ENCODE measurements around the gene HRG. TPM values are rescaled to one million over a fixed set of nuclear protein-coding genes. Genes with fewer than 3 reads are reported as not detected.

Gene HRG
- total RNA-seq, 4 donors from 2014 or later: 0.46 to 1.1 TPM; not detected in 2

GRCh38 chr3:186691676-186692075 lies 25.9 kb downstream of the HRG start:
- ATAC-seq (no peak), DNase-seq (no peak)
- H3K9me3 ChIP-seq: no peaks in the 10 kb centered on the region
- no peaks in the 10 kb centered on the region for H3K4me1 ChIP-seq
- no peak overlapping the region for H3K27ac ChIP-seq
- H3K36me3 ChIP-seq: no peaks in the 10 kb centered on the region
- TF ChIP-seq, protein P1, sequence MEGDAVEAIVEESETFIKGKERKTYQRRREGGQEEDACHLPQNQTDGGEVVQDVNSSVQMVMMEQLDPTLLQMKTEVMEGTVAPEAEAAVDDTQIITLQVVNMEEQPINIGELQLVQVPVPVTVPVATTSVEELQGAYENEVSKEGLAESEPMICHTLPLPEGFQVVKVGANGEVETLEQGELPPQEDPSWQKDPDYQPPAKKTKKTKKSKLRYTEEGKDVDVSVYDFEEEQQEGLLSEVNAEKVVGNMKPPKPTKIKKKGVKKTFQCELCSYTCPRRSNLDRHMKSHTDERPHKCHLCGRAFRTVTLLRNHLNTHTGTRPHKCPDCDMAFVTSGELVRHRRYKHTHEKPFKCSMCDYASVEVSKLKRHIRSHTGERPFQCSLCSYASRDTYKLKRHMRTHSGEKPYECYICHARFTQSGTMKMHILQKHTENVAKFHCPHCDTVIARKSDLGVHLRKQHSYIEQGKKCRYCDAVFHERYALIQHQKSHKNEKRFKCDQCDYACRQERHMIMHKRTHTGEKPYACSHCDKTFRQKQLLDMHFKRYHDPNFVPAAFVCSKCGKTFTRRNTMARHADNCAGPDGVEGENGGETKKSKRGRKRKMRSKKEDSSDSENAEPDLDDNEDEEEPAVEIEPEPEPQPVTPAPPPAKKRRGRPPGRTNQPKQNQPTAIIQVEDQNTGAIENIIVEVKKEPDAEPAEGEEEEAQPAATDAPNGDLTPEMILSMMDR (IDR thresholded peaks at IDR 0.05 in 4 of 5, conservative IDR thresholded peaks at IDR 0.05 in 1 of 5): no peak
- no peak for TF ChIP-seq POLR2A (IDR thresholded peaks at IDR 0.05)
- no peak overlapping the region for H3K4me3 ChIP-seq
- H3K27me3 ChIP-seq: no peaks in the 10 kb centered on the region
- in situ Hi-C loops (cut with MboI; ENCODE audit: low sequenced_read_pairs in 4 of 4) (no loop called here), intact Hi-C loops (cut with DNase I; ENCODE audit: low total_unique reads) (no loop called here)

DNA sequence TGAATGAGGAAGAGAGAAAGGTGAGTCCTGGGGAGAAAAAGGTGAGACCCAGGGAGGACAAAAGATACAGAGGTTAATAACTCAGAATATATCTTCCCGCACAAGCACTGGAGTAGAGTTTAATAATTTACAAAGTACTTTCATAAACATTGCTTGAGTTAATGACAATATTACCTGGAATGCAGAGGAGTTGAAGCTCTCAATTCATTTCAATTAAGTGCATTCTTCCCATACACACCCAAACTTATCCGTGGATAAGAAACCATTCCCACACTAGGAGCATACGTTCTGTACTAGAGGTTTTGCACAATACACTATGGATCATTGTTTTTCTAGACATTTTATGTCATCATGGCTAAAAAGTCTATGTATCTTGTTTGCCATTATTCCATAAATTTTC lies 28.0 kb downstream of the HRG start:
- Histone ChIP-seq H3K27ac (no peak overlapping the region), H3K27me3 (no peaks in the 10 kb centered on the region), H3K9me3 (no peaks in the 10 kb centered on the region), H3K36me3 (no peaks in the 10 kb centered on the region), H3K4me1 (no peaks in the 10 kb centered on the region), H3K4me3 (no peak overlapping the region)
- intact Hi-C loops (cut with DNase I; ENCODE audit: low total_unique reads): no loop called here
- in situ Hi-C loops (cut with MboI; ENCODE audit: low sequenced_read_pairs in 4 of 4): no loop called here
- TF ChIP-seq, protein P1 (IDR thresholded peaks at IDR 0.05 in 4 of 5, conservative IDR thresholded peaks at IDR 0.05 in 1 of 5): no peak
- TF ChIP-seq POLR2A (IDR thresholded peaks at IDR 0.05): no peak
- ATAC-seq (no peak), DNase-seq (no peak)

GRCh38 chr3:186694288-186695032 lies 28.6 kb downstream of the HRG start:
- Histone ChIP-seq H3K27ac (no peak overlapping the region), H3K9me3 (no peaks in the 10 kb centered on the region), H3K36me3 (no peaks in the 10 kb centered on the region), H3K4me1 (no peaks in the 10 kb centered on the region), H3K27me3 (no peaks in the 10 kb centered on the region), H3K4me3 (no peak overlapping the region)
- in situ Hi-C loops (cut with MboI; ENCODE audit: low sequenced_read_pairs in 4 of 4) (no loop called here), intact Hi-C loops (cut with DNase I; ENCODE audit: low total_unique reads) (no loop called here)
- ATAC-seq (no peak), DNase-seq (no peak)
- TF ChIP-seq, protein P1 (IDR thresholded peaks at IDR 0.05 in 4 of 5, conservative IDR thresholded peaks at IDR 0.05 in 1 of 5): no peak
- TF ChIP-seq POLR2A (IDR thresholded peaks at IDR 0.05): no peak

DNA sequence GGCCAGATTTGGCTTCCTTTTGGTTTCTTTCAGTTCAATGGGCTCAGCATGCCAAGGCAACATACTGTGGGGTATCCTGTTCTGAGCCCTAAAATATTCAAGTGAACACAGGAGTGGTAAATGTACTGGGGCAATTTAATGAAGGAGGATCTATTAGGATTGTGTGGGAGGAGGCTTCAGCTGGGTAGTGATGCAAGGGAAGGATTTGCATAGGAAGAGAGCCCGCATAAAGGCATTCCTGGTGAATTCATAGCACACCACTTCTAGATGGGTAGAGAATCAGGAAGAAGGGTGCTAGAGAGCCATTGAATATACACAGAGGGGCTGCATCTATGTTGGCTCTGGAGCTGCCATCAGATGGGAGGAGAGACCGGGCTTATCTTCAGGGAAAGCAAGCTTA lies 30.7 kb downstream of the HRG start:
- no peaks in the 10 kb centered on the region for H3K36me3 ChIP-seq
- no peaks in the 10 kb centered on the region for H3K27me3 ChIP-seq
- TF ChIP-seq POLR2A (IDR thresholded peaks at IDR 0.05): no peak
- TF ChIP-seq, protein P1 (IDR thresholded peaks at IDR 0.05 in 4 of 5, conservative IDR thresholded peaks at IDR 0.05 in 1 of 5): no peak
- intact Hi-C loops (cut with DNase I; ENCODE audit: low total_unique reads): no loop called here
- no peak overlapping the region for H3K4me3 ChIP-seq
- DNase-seq: no peak
- H3K9me3 ChIP-seq: no peaks in the 10 kb centered on the region
- in situ Hi-C loops (cut with MboI; ENCODE audit: low sequenced_read_pairs in 4 of 4): no loop called here
- no peak for ATAC-seq
- no peaks in the 10 kb centered on the region for H3K4me1 ChIP-seq
- H3K27ac ChIP-seq: no peak overlapping the region

DNA sequence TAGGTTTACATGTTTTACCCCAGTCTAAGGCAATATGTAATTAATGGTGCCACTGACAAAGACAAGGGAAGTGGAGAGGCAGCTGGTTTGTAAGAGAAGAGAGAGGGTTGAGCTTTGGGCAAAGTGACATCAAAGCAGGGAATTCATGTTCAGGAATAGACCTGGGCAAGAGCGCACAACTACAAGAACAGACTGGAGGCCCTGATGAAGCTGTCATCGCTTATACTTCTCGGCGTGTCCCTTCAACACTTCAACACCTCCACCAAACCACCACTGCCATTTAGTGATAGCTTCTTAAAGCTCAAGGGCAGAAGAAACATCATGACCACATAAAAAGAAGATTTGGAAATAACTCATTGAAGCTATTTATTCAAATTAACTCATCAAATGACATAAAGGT lies 31.7 kb downstream of the HRG start:
- intact Hi-C loops (cut with DNase I; ENCODE audit: low total_unique reads) (no loop called here), in situ Hi-C loops (cut with MboI; ENCODE audit: low sequenced_read_pairs in 4 of 4) (no loop called here)
- Histone ChIP-seq H3K27ac (no peak overlapping the region), H3K36me3 (no peaks in the 10 kb centered on the region), H3K9me3 (no peaks in the 10 kb centered on the region), H3K4me1 (no peaks in the 10 kb centered on the region), H3K27me3 (no peaks in the 10 kb centered on the region), H3K4me3 (no peak overlapping the region)
- no peak for ATAC-seq
- TF ChIP-seq POLR2A (IDR thresholded peaks at IDR 0.05): no peak
- TF ChIP-seq, protein P1 (IDR thresholded peaks at IDR 0.05 in 4 of 5, conservative IDR thresholded peaks at IDR 0.05 in 1 of 5): no peak
- no peak for DNase-seq
